ENCODE results near the gene PRDM11. TPM values are rescaled to one million over a fixed set of nuclear protein-coding genes. Genes with fewer than 3 reads are reported as not detected.
A peak's percentile ranks its signal among the peaks of the same experiment; 100 is the strongest.

PRDM11 gene
- total RNA-seq, 2 donors from 2014 or later: 4.4 to 7.9 TPM

GRCh38 chr11:45147891-45148675 lies 1.6 kb downstream of the PRDM11 start:
- no peaks in the 10 kb centered on the region for H3K36me3 ChIP-seq (replicated peaks in 1 of 2; ENCODE audit: insufficient read depth in 1 of 2, low read depth in 2 of 2)
- H3K27me3 ChIP-seq: no peaks in the 10 kb centered on the region
- WGBS, 2 donors: 53 to 59% methylated on average over 12 of the region's 12 CpGs
- H3K9me3 ChIP-seq: no peaks in the 10 kb centered on the region
- H3K27ac ChIP-seq: peak overlapping the region in 3 of 4 donors; percentile 97 to 99 (median 97)
- TF ChIP-seq POLR2A (IDR thresholded peaks at IDR 0.05) (no peak), CTCF (IDR thresholded peaks at IDR 0.05) (no peak)
- peaks cover 22% of the 10 kb centered on the region for H3K4me1 ChIP-seq
- H3K4me3 ChIP-seq: peak overlapping the region in 1 of 2 donors; percentile 36
- DNase-seq: no peak
- intact Hi-C loops (cut with DNase I): no loop called here
- ATAC-seq: no peak

GRCh38 chr11:45149483-45150056 lies 3.1 kb downstream of the PRDM11 start:
- no peaks in the 10 kb centered on the region for H3K9me3 ChIP-seq
- H3K4me3 ChIP-seq: no peak overlapping the region
- no peak for ATAC-seq
- no peaks in the 10 kb centered on the region for H3K36me3 ChIP-seq (replicated peaks in 1 of 2; ENCODE audit: insufficient read depth in 1 of 2, low read depth in 2 of 2)
- no peak for TF ChIP-seq POLR2A (IDR thresholded peaks at IDR 0.05)
- no peak for TF ChIP-seq CTCF (IDR thresholded peaks at IDR 0.05)
- no peak for DNase-seq
- H3K4me1 ChIP-seq: peaks cover 22% of the 10 kb centered on the region
- 95 to 100% methylated on average over 5 to 7 of the region's 8 CpGs for WGBS, 2 donors
- intact Hi-C loops (cut with DNase I): no loop called here
- no peak overlapping the region for H3K27ac ChIP-seq
- H3K27me3 ChIP-seq: no peaks in the 10 kb centered on the region

GRCh38 chr11:45150301-45150700 lies 3.9 kb downstream of the PRDM11 start:
- Histone ChIP-seq H3K27me3 (no peaks in the 10 kb centered on the region), H3K27ac (no peak overlapping the region), H3K36me3 (replicated peaks in 1 of 2; ENCODE audit: insufficient read depth in 1 of 2, low read depth in 2 of 2) (no peaks in the 10 kb centered on the region), H3K9me3 (no peaks in the 10 kb centered on the region), H3K4me3 (no peak overlapping the region), H3K4me1 (peaks cover 21% of the 10 kb centered on the region)
- ATAC-seq (no peak), DNase-seq (no peak)
- WGBS, 2 donors: 92 to 100% methylated on average over 2 of the region's 2 CpGs
- intact Hi-C loops (cut with DNase I): no loop called here
- TF ChIP-seq CTCF (IDR thresholded peaks at IDR 0.05) (no peak), POLR2A (IDR thresholded peaks at IDR 0.05) (no peak)

- no peak for DNase-seq
- ATAC-seq: no peak
- H3K27ac ChIP-seq: no peak overlapping the region
- no peaks in the 10 kb centered on the region for H3K27me3 ChIP-seq
- 84 to 91% methylated on average over 4 of the region's 4 CpGs for WGBS, 2 donors
- no peaks in the 10 kb centered on the region for H3K9me3 ChIP-seq
- peaks cover 15% of the 10 kb centered on the region for H3K4me1 ChIP-seq
- H3K4me3 ChIP-seq: no peak overlapping the region
- H3K36me3 ChIP-seq (replicated peaks in 1 of 2; ENCODE audit: insufficient read depth in 1 of 2, low read depth in 2 of 2): no peaks in the 10 kb centered on the region
- TF ChIP-seq CTCF (IDR thresholded peaks at IDR 0.05) (no peak), POLR2A (IDR thresholded peaks at IDR 0.05) (no peak)
- intact Hi-C loops (cut with DNase I): no loop called here
Measured at GRCh38 chr11:45150943-45151342, 4.5 kb downstream of the PRDM11 start.

All from body of pancreas (tissue), 4 donors.